Measurements from ENCODE around the gene SIK2.
A peak's percentile ranks its signal among the peaks of the same experiment; 100 is the strongest.

The SIK2 gene

GRCh38 chr11:111575740-111576139 is 26.5 kb upstream of the SIK2 start:
- H3K4me3 ChIP-seq (ENCODE audit: low read length): no peak overlapping the region
- DNase-seq (ENCODE audit: low read depth, low spot score): no peak

DNA sequence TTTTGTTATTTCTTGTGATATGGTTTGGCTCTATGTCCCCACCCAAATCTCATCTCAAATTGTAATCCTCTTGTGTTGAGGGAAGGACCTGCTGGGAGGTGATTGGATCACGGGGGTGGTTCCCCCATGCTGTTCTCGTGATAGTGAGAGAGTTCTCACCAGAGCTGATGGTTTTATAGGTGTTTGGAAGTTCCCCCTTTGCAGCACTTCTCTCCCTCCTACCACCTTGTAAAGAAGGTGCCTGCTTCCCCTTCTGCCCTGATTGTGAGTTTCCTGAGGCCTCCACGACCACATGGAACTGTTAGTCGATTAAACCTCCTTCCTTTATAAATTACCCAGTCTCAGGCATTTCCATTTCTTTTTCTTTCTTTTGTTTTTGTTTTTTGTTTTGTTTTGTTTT is 24.4 kb upstream of the SIK2 start:
- no peak overlapping the region for H3K4me3 ChIP-seq (ENCODE audit: low read length)
- no peak for DNase-seq (ENCODE audit: low read depth, low spot score)

DNA sequence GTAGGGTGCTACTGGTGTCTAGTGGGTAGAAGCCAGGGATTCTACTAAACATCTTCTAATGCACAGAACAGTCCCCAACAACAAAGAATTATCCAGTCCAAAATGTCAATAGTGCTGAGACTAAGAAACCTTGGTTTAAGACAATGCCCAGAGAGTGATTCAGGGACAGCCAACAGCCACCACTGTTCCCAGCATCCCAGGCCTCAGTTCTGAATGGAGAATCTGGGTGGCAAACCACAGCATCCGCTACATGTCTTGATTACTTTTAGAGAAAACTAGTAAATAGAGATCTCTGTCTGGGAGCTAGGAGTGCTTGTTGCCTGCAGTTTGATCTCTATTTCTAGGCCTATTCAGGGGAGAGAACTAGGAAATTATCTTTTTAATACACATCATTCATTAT is 20.9 kb upstream of the SIK2 start:
- no peak overlapping the region for H3K4me3 ChIP-seq (ENCODE audit: low read length)
- no peak for DNase-seq (ENCODE audit: low read depth, low spot score)

GRCh38 chr11:111582163-111582562 is 20.1 kb upstream of the SIK2 start:
- DNase-seq (ENCODE audit: low read depth, low spot score): no peak
- no peak overlapping the region for H3K4me3 ChIP-seq (ENCODE audit: low read length)

DNA sequence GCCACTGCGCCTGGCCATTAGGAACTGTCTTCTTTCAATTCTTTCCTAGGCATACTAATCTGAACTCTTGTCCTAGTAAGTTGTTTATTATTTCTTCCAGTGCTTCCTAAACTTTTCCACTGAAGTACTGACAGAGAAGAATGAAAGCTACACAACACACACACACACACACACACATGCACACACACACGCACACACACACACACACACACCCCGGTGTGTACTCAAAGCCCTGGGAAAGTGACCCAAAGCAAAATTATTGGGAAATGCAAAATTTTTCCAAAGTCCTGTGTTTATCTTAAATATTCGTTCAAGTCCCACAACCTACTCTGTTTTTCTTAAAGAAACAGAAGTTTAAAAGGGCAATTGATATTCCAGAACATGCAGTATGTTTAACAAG is 19.4 kb upstream of the SIK2 start:
- no peak overlapping the region for H3K4me3 ChIP-seq (ENCODE audit: low read length)
- DNase-seq (ENCODE audit: low read depth, low spot score): no peak

DNA sequence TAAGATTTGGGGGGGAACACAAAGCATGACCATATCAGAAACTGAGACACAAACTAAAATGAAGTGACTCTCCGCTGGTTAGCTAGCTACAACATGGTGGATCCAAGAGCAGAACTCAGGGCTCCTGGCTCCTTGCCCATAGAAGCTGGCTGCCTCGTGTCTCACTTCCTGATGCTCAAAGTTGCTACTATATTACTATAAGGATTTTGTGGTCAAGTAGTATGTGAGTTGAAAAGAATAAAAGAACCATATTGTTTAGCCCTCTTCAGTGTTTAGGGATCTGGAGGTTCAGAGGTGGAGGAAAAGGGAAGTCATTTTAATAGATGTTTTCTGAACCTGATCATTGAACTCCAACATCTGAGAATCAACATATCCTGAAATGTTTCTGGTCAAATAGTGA is 16.9 kb upstream of the SIK2 start:
- peak; percentile 44 for DNase-seq (ENCODE audit: low read depth, low spot score)
- no peak overlapping the region for H3K4me3 ChIP-seq (ENCODE audit: low read length)

DNA sequence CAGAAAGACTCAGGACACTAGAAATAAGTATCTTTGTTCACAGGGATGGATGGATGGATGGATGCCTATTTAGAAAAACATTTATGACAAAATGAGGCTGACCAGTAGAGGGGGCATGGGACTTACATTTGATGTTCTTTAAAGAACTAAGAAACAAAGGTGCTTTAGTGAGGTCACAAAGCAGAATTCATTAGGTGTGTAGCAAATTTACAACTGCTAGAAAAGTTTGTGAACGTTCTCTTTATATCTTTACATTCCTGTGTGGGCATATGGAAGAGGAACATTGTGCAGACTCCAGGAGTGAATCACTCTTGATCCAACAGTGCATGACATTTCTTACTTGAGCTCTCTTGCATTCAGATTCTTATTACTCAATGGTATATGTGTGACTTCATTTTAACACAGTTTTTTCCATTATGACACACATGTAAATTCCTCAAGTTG is 15.8 kb upstream of the SIK2 start:
- DNase-seq (ENCODE audit: low read depth, low spot score): peak; percentile 69
- H3K4me3 ChIP-seq (ENCODE audit: low read length): no peak overlapping the region

- DNase-seq (ENCODE audit: low read depth, low spot score): no peak
- H3K4me3 ChIP-seq (ENCODE audit: low read length): no peak overlapping the region
These were observed 13.1 kb upstream of the SIK2 start for GRCh38 chr11:111589114-111589513.

GRCh38 chr11:111589886-111590499 is 12.3 kb upstream of the SIK2 start:
- no peak overlapping the region for H3K4me3 ChIP-seq (ENCODE audit: low read length)
- DNase-seq (ENCODE audit: low read depth, low spot score): no peak

- no peak overlapping the region for H3K4me3 ChIP-seq (ENCODE audit: low read length)
- no peak for DNase-seq (ENCODE audit: low read depth, low spot score)
These were observed 10.9 kb upstream of the SIK2 start for GRCh38 chr11:111591187-111591960.

GRCh38 chr11:111592491-111592890 is 9.8 kb upstream of the SIK2 start:
- no peak for DNase-seq (ENCODE audit: low read depth, low spot score)

DNA sequence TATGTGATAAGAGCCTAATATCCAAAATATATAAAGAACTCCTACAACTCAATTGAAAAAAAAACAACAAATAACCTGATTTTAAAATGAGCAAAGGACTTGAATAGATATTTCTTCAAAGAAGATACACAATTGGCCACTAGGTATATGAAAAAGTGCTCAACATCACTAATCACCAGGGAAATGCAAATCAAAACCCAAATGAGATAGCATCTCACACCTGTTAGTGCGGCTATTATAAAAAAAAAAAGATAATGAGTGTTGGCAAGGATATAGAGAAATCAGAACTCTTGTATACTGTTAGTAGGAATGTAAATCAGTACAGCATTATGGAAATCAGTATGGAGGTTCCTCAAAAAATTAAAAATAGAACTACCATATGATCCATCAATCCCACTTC is 5.9 kb upstream of the SIK2 start:
- no peak for DNase-seq (ENCODE audit: low read depth, low spot score)

More at GRCh38 chr11:111592491-111592890, 9.8 kb upstream of the SIK2 start:
- no peak overlapping the region for H3K4me3 ChIP-seq (ENCODE audit: low read length)

GRCh38 chr11:111598148-111598547 is 4.1 kb upstream of the SIK2 start:
- H3K4me3 ChIP-seq (ENCODE audit: low read length): no peak overlapping the region
- no peak for DNase-seq (ENCODE audit: low read depth, low spot score)

More for the DNA sequence above, 5.9 kb upstream of the SIK2 start:
- no peak overlapping the region for H3K4me3 ChIP-seq (ENCODE audit: low read length)

DNA sequence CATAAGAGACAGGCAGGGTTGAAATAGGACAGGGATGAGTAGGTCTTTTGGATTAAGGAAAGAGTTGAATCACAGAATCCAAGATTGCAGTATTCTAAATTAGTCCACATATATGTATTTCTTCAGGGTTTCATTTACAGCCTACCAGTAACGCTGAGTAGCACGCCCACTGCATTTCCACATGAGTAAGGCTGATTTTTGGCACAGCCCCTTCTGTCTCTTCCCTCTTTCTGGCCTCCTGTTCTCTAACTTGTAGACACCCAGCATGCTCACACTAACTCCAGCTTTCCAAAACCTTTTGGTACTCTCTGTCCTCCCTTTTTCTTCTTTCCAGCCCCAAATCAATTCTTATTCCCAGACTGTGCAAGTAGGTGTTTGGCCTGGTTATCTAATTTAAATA is 3.7 kb upstream of the SIK2 start:
- no peak overlapping the region for H3K4me3 ChIP-seq (ENCODE audit: low read length)
- DNase-seq (ENCODE audit: low read depth, low spot score): no peak

DNA sequence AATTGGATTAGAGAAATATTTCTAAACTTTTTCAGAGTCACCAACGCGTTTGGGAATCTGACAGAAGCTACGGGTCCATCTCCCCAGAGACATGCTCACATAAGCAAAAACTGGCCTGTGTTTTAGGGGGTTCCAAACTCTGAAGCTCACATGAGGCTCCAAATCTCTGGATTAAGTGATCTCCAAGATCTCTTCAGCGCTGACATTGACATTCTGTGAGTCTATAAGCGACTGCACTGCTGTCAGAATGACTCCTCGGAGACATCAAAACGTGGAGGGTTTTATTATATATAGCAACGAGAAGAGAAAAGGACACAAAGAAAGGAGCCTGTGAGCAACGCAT is 642 bp upstream of the SIK2 start:
- DNase-seq (ENCODE audit: low read depth, low spot score): no peak

GRCh38 chr11:111602865-111603610 is 789 bp downstream of the SIK2 start:
- peak; percentile 63 for DNase-seq (ENCODE audit: low read depth, low spot score)

More for the DNA sequence above, 642 bp upstream of the SIK2 start:
- peak overlapping the region; percentile 53 for H3K4me3 ChIP-seq (ENCODE audit: low read length)

DNA sequence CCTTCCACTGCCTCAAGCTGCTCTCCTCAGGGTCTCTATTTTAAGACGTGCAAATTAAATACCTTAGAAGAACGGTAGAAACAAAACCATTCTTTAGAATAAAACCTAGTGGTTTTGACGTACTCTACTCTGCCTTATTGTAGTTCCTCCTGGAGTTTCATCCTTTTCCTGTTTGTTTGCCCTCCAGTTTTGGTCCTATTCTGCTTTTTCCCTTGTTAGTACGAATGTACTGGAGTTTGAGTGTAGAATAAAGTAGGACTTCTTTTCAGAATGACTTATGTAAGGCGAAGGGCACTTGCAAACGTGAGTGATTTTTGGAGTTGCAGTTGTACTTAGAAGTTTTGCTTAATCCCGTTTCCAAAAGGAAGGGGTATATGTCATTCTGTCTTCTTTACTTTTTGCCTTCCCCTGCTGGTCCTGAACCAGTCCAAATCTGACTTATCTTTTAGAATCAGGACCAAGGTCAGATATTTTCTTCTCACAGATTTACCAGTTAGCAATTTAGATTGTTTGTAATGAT is 1.4 kb downstream of the SIK2 start:
- DNase-seq (ENCODE audit: low read depth, low spot score): no peak
- H3K4me3 ChIP-seq (ENCODE audit: low read length): peak overlapping the region; percentile 73

More at GRCh38 chr11:111602865-111603610, 789 bp downstream of the SIK2 start:
- peak overlapping the region; percentile 73 for H3K4me3 ChIP-seq (ENCODE audit: low read length)

DNA sequence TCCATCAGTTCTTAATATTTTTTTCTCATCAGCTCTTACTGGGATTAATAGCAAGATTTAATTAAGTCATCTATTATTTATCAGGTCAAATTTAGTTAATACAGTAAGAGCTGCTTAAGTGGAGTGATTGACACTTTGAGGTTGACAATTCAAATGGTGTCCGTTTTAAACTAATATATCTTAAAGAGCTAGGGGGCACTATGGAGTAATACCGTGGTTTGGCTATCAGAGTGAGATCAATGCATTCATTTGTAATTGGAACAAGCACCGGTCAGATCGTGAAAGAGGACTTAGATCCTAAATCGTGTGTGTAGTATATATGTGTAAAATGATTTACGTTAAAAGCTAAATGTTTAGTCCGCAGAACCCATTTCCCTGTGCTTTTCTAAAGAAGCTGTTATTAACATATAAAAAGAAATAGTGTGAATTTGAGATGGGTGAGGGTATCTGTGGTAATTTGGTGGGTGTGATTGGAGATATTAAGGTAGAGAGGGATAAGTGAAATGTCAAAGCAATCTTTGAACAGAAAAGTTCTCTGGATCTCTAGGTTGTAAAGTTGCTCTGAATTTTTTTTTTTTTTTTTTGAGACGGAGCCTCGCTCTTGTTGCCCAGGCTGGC is 2.3 kb downstream of the SIK2 start:
- no peak overlapping the region for H3K4me3 ChIP-seq (ENCODE audit: low read length)
- no peak for DNase-seq (ENCODE audit: low read depth, low spot score)

GRCh38 chr11:111605681-111606080 is 3.4 kb downstream of the SIK2 start:
- no peak for DNase-seq (ENCODE audit: low read depth, low spot score)
- H3K4me3 ChIP-seq (ENCODE audit: low read length): no peak overlapping the region

DNA sequence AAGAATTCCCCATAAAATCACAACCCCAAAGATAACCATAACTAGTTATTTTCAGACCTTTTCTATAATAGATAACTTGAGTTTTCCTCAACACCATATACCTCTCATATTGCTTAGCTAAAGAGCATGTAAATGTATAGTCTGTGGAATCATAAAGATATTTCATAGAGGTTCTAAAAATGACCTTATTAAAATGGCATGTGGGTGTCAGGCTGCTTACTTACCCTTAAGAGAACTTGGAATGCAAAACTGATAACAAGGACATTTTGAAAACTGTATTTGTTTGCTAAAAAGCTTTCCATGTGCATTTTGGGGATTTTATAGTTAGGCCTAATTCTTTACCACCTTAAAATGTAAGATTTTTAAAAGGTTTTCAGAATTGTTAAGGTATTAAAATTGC is 4.7 kb downstream of the SIK2 start:
- no peak for DNase-seq (ENCODE audit: low read depth, low spot score)
- no peak overlapping the region for H3K4me3 ChIP-seq (ENCODE audit: low read length)
